GM20000 (cell line): ENCODE data around the gene OR10Z1.

Experiments
- DNase-seq: peaks from one replicate; pipeline ENCODE4 v3.0.0; 2012; ENCODE audit warnings: low spot score
- TF ChIP-seq, protein P1 (sequence below): IDR thresholded peaks from 2 replicates; pipeline ENCODE4 v1.5.1; 2012; ENCODE audit warnings: mild to moderate bottlenecking, control low read depth; ENCODE audit errors: extremely low read depth, missing control alignments

Gene OR10Z1

DNA sequence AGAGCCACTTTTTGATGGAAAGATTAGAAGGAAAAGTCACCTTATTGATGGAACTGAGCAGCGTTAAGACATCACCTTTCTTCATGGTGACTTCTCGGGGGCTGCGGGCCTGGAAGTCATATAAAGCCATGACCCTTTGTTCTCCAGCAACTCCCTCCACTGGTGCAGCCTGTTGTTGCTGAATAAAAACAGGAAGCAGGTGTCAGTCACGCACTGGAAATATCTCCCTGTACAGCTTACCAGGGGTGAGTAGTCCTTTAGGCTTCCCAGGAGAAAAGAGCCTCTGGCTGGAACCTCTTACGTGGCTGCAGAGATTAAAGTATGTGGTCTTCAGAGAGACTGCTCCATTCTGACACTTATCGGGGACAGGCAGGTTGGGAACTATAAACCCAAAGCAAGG lies 49.5 kb downstream of the OR10Z1 start:
- DNase-seq: no peak
- TF ChIP-seq, protein P1, sequence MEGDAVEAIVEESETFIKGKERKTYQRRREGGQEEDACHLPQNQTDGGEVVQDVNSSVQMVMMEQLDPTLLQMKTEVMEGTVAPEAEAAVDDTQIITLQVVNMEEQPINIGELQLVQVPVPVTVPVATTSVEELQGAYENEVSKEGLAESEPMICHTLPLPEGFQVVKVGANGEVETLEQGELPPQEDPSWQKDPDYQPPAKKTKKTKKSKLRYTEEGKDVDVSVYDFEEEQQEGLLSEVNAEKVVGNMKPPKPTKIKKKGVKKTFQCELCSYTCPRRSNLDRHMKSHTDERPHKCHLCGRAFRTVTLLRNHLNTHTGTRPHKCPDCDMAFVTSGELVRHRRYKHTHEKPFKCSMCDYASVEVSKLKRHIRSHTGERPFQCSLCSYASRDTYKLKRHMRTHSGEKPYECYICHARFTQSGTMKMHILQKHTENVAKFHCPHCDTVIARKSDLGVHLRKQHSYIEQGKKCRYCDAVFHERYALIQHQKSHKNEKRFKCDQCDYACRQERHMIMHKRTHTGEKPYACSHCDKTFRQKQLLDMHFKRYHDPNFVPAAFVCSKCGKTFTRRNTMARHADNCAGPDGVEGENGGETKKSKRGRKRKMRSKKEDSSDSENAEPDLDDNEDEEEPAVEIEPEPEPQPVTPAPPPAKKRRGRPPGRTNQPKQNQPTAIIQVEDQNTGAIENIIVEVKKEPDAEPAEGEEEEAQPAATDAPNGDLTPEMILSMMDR: no peak
